ENCODE results near the gene MB. TPM values are rescaled to one million over a fixed set of nuclear protein-coding genes. Genes with fewer than 3 reads are reported as not detected.
A peak's percentile ranks its signal among the peaks of the same experiment; 100 is the strongest.
"Not testable (repeated sequence)": the region's sequence is repeated elsewhere in the genome, so short reads cannot be mapped to it uniquely, and the experiment has no call there.

MB gene
- total RNA-seq, 1 donor from 2014 or later = 16,708 TPM

DNA sequence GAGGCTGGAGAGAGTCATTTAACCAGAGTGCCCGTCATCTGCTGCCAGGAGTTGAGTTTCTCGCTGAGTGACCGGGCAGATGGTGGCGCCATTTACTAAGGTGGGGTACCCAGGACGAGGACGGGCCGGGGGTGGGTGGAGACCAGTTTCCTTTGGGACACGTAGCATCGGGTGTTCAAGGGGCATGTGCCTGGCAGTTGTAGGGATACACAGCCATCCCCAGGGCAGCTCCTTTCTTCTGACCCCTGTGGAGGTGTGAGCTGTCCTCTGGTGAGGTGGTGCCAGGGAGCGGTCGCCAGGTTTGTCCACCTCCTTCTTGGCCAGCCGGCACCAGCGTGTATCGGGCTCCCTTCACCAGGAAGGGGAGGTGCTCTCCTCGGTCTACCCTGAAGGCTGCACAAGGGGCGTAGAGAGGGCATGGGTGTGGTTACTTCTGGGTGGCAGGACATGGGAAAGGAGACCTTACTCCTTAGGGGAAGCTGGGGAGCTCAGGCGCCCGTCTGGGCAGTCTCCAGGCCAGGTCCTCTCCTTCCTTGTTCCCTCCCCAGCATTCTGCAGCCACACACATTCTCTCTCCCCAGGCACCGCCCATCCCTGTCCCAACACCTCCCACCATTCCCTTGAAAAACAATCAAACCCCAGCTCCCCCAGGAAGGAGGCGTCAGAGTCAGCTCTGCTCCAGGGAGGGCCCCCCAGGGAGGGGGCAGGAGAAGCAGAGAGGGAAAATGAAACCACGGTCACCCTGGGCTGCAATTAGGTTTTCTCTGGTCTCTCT, 10.3 kb upstream of the MB start:
- peak overlapping the region; percentile 70 for H3K4me3 ChIP-seq
- TF ChIP-seq, protein P1, sequence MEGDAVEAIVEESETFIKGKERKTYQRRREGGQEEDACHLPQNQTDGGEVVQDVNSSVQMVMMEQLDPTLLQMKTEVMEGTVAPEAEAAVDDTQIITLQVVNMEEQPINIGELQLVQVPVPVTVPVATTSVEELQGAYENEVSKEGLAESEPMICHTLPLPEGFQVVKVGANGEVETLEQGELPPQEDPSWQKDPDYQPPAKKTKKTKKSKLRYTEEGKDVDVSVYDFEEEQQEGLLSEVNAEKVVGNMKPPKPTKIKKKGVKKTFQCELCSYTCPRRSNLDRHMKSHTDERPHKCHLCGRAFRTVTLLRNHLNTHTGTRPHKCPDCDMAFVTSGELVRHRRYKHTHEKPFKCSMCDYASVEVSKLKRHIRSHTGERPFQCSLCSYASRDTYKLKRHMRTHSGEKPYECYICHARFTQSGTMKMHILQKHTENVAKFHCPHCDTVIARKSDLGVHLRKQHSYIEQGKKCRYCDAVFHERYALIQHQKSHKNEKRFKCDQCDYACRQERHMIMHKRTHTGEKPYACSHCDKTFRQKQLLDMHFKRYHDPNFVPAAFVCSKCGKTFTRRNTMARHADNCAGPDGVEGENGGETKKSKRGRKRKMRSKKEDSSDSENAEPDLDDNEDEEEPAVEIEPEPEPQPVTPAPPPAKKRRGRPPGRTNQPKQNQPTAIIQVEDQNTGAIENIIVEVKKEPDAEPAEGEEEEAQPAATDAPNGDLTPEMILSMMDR (IDR thresholded peaks at IDR 0.05; ENCODE audit: borderline replicate concordance) = peak; percentile 63
- H3K4me1 ChIP-seq = peaks cover 38% of the 10 kb centered on the region
- peak; percentile 82 for DNase-seq
- peak overlapping the region; percentile 91 for H3K27ac ChIP-seq (replicated peaks)
- intact Hi-C loops (cut with micrococcal nuclease) = loop anchor here (5.0 kb wide), 1 partner anchor 295 kb away; no protein-coding TSS in a partner anchor
- H3K27me3 ChIP-seq (ENCODE audit: low read depth) = no peaks in the 10 kb centered on the region
- H3K9me3 ChIP-seq (replicated peaks) = no peaks in the 10 kb centered on the region
- H3K36me3 ChIP-seq = no peaks in the 10 kb centered on the region

DNA sequence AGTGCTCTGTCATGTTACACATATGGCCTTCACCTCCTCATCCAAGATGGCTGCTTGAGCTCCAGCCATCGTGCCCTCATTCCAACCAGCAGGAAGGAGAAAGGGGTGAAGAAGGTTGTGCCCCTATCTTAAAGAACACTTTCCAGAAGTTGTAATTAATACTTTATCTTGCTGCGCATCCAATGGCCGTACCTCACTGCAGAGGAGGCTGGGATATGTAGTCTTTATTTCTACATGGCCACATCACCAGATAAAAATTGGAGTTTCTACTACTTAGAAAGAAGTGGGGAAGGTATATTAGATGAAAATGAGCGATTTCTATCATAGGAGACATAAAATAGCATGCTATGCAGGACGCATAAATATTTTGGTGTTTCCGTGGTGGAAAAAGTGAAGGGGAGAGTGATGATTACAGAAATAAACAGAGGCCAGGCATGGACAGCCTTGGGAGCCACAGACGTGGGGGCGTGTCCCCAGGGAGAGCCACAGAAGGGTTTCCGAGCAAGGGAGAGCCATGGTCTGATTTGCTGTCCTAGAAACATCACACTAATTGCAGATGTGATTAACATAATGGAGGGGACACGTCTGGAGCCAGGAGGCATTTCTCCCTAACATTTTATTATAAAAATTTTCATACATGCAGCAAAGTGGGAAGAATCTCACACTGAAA, 8.8 kb upstream of the MB start:
- Histone ChIP-seq H3K36me3 (no peaks in the 10 kb centered on the region), H3K4me3 (no peak overlapping the region), H3K27ac (replicated peaks) (no peak overlapping the region), H3K4me1 (peaks cover 53% of the 10 kb centered on the region), H3K9me3 (replicated peaks) (no peaks in the 10 kb centered on the region), H3K27me3 (ENCODE audit: low read depth) (no peaks in the 10 kb centered on the region)
- intact Hi-C loops (cut with micrococcal nuclease) = loop anchor here (5.0 kb wide), 1 partner anchor 296 kb away; no protein-coding TSS in a partner anchor
- TF ChIP-seq, protein P1 (IDR thresholded peaks at IDR 0.05; ENCODE audit: borderline replicate concordance) = no peak
- no peak for DNase-seq

DNA sequence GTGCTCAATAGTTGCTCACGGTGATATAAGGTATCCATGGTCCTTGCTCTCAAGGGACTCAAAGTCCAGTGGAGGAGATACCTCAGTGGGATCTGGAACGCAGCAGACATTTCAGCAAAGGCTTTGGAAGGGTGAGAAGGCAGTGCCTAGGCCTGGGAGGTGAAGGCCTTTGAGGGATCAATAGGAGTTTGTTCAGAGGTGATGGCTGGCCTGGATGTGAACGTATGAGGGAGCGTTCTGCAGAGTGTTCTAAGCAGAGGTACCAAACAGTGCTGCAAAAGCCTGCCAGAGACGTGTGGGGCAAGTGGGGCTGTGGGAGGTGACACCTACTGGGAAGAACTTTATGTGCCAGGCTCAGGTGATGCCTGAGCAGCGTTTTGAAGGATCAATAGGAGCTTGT, 7.4 kb upstream of the MB start:
- no peaks in the 10 kb centered on the region for H3K36me3 ChIP-seq
- no peak overlapping the region for H3K27ac ChIP-seq (replicated peaks)
- H3K9me3 ChIP-seq (replicated peaks) = no peaks in the 10 kb centered on the region
- no peak overlapping the region for H3K4me3 ChIP-seq
- intact Hi-C loops (cut with micrococcal nuclease) = no loop called here
- TF ChIP-seq, protein P1 (IDR thresholded peaks at IDR 0.05; ENCODE audit: borderline replicate concordance) = no peak
- no peak for DNase-seq
- no peaks in the 10 kb centered on the region for H3K27me3 ChIP-seq (ENCODE audit: low read depth)
- H3K4me1 ChIP-seq = peaks cover 65% of the 10 kb centered on the region

DNA sequence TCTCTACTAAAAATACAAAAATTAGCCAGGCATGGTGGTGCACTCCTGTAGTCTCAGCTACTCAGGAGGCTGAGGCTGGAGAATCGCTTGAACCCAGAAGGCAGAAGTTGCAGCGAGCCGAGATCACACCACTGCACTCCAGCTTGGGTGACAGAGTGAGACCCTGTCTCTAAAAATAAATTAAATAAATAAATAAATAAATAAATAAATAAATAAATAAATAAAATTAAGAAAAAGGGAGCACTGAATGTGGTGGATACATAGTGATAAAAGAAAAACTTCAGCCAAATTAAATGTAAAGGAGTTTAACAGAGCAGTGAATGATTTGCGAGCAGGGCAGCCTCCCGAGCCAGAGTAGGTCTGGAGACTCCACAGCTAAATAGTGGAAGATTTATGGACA, 6.8 kb upstream of the MB start:
- H3K27me3 ChIP-seq (ENCODE audit: low read depth); intact Hi-C loops (cut with micrococcal nuclease); H3K27ac ChIP-seq (replicated peaks); H3K9me3 ChIP-seq (replicated peaks); DNase-seq; H3K36me3 ChIP-seq; H3K4me3 ChIP-seq: not testable (repeated sequence)
- H3K4me1 ChIP-seq = peaks cover 69% of the 10 kb centered on the region

DNA sequence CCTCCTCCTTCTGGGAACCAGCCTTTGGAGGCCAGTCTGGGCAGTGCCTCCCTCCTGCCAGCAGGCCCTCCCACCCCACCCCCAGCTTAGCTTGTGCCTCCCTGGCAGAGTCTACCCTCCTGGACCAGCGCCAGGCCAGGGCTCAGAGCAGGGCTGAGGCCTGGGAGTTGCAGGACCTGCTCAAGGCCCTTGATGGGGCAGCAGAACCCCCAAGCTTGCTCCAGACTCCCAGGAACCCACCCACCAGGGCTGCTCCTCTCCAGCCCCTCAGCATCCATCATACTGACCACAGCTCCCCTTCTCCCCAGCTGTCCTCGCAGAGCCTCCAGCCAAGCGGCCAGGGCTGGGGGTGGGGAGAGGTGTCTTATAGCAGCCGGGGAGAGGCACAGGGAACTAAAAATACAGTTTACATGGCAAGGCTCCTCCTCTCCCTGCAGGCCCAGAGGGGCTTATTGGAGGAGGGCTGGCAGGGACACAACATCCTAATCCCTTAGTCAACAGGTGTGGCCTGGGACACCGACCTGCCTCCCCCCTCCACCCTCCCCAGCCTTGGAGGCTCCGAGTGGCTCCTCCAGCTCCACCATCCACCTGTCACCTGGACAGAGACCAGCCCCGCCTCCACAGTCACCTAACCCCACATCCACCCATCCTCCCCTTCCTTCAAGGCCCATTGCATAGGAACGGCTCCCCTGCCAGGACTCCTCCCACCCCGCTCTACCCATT, 5.2 kb upstream of the MB start:
- DNase-seq = peak; percentile 65
- H3K9me3 ChIP-seq (replicated peaks) = no peaks in the 10 kb centered on the region
- intact Hi-C loops (cut with micrococcal nuclease) = no loop called here
- H3K36me3 ChIP-seq = no peaks in the 10 kb centered on the region
- H3K4me3 ChIP-seq = peak overlapping the region; percentile 50
- H3K4me1 ChIP-seq = peaks cover 78% of the 10 kb centered on the region
- peak overlapping the region; percentile 90 for H3K27ac ChIP-seq (replicated peaks)
- H3K27me3 ChIP-seq (ENCODE audit: low read depth) = no peaks in the 10 kb centered on the region
- TF ChIP-seq, protein P1 (IDR thresholded peaks at IDR 0.05; ENCODE audit: borderline replicate concordance) = peak; percentile 14

Data from left ventricle myocardium inferior (tissue), 1 donor.